ENCODE results near the gene SERPINA5. TPM values are rescaled to one million over a fixed set of nuclear protein-coding genes. Genes with fewer than 3 reads are reported as not detected.

SERPINA5 gene
- total and polyA plus RNA-seq, 2 of the 13 experiments (the other 11 are each of a cell fraction or from before 2014, with no cell fraction given), result 449 to 498 TPM

DNA sequence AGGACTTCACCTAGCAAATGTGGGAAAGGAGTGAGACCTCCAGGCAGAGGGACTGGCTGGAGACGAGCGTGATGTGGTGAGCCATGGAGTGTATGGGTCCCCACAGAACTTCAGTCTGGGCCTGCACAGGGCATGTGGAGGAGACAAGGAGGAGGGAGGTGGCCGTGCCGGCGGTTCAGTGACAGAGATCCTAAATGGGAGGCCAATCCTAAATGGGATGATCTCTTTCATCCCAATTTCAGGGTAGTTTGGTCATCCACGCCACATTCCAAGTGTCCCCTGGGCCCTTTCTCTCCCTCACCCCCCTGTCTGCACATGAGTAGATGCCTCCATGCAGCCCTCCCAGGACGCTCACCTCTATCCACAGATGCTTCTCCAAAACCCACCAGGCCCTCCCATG, 13.2 kb downstream of the SERPINA5 start (continued):
- no peak for TF ChIP-seq RELA (CRISPR knock-in tag; IDR thresholded peaks at IDR 0.05)
- no peak for TF ChIP-seq PTBP1 (IDR thresholded peaks at IDR 0.05; ENCODE audit: low read depth, low read length, poor library complexity, severe bottlenecking)
- TF ChIP-seq, protein P1, sequence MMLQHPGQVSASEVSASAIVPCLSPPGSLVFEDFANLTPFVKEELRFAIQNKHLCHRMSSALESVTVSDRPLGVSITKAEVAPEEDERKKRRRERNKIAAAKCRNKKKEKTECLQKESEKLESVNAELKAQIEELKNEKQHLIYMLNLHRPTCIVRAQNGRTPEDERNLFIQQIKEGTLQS (CRISPR knock-in tag; IDR thresholded peaks at IDR 0.05), result no peak
- TF ChIP-seq CHCHD3 (CRISPR knock-in tag; IDR thresholded peaks at IDR 0.05), result no peak
- TF ChIP-seq, protein P2, sequence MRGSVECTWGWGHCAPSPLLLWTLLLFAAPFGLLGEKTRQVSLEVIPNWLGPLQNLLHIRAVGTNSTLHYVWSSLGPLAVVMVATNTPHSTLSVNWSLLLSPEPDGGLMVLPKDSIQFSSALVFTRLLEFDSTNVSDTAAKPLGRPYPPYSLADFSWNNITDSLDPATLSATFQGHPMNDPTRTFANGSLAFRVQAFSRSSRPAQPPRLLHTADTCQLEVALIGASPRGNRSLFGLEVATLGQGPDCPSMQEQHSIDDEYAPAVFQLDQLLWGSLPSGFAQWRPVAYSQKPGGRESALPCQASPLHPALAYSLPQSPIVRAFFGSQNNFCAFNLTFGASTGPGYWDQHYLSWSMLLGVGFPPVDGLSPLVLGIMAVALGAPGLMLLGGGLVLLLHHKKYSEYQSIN (CRISPR knock-in tag; IDR thresholded peaks at IDR 0.05; ENCODE audit: borderline replicate concordance), result 0 out of 2 replicates have a peak, but pooled peaks have one; percentile 2
- no peak for TF ChIP-seq NR2F1 (CRISPR knock-in tag; IDR thresholded peaks at IDR 0.05)
- TF ChIP-seq ZFP36 (IDR thresholded peaks at IDR 0.05; ENCODE audit: borderline replicate concordance, low read depth, low read length, partially characterized antibody), result no peak
- TF ChIP-seq, protein P3, sequence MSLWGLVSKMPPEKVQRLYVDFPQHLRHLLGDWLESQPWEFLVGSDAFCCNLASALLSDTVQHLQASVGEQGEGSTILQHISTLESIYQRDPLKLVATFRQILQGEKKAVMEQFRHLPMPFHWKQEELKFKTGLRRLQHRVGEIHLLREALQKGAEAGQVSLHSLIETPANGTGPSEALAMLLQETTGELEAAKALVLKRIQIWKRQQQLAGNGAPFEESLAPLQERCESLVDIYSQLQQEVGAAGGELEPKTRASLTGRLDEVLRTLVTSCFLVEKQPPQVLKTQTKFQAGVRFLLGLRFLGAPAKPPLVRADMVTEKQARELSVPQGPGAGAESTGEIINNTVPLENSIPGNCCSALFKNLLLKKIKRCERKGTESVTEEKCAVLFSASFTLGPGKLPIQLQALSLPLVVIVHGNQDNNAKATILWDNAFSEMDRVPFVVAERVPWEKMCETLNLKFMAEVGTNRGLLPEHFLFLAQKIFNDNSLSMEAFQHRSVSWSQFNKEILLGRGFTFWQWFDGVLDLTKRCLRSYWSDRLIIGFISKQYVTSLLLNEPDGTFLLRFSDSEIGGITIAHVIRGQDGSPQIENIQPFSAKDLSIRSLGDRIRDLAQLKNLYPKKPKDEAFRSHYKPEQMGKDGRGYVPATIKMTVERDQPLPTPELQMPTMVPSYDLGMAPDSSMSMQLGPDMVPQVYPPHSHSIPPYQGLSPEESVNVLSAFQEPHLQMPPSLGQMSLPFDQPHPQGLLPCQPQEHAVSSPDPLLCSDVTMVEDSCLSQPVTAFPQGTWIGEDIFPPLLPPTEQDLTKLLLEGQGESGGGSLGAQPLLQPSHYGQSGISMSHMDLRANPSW (CRISPR knock-in tag; IDR thresholded peaks at IDR 0.05; ENCODE audit: borderline replicate concordance), result no peak
- TF ChIP-seq ZNF558 (CRISPR knock-in tag; IDR thresholded peaks at IDR 0.05; ENCODE audit: borderline replicate concordance), result peak; percentile 38; the same call in 1 of the 2 replicates
- no peak for TF ChIP-seq HOXD1 (CRISPR knock-in tag; IDR thresholded peaks at IDR 0.05)
- no peak for TF ChIP-seq MTERF4 (CRISPR knock-in tag; IDR thresholded peaks at IDR 0.05)
- no peak for TF ChIP-seq MLXIP (CRISPR knock-in tag; IDR thresholded peaks at IDR 0.05; ENCODE audit: borderline replicate concordance)
- 0 out of 2 replicates have a peak, but pooled peaks have one; percentile 6 for TF ChIP-seq KDM5B (CRISPR knock-in tag; IDR thresholded peaks at IDR 0.05; ENCODE audit: borderline replicate concordance)
- TF ChIP-seq KDM6A (CRISPR knock-in tag; IDR thresholded peaks at IDR 0.05; ENCODE audit: low read depth), result no peak
- TF ChIP-seq XRCC5 (optimal IDR thresholded peaks at IDR 0.05; ENCODE audit: low read length), result no peak
- TF ChIP-seq CAMTA2 (CRISPR knock-in tag; IDR thresholded peaks at IDR 0.05; ENCODE audit: borderline replicate concordance), result no peak
